GM23338 (cell line): ENCODE measurements around the gene GRID1.

Experiments
- EZH2 ChIP-seq: fragments of 200-600 bp; sonication (generic); IDR thresholded peaks from one replicate; pipeline ENCODE4 v1.8.0; 2017; ENCODE audit warnings: antibody characterized with exemption, mild to moderate bottlenecking, low read depth; ENCODE audit not compliant: unreplicated experiment
- POLR2AphosphoS5 ChIP-seq: IDR thresholded peaks from 2 replicates; pipeline ENCODE4 v1.6.1; 2016; ENCODE audit warnings: antibody characterized with exemption, low read depth

DNA sequence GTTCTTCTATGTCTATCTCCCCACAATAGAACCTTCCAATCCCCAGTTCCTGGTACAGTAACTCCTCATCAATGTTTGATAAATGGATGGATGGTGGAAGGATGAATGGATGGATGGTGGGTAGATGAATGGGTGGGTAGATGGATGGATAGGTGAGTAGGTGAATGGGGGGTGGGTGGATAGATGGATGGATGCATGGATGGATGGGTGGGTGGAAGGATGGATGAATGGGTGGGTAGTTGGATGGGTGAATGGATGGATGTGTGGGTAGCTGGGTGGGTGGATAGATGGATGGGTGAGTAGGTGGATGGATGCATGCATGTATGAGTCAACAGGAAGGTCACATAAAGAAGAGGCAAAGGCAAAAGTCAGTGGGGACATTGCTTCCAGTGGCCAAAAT, 116.8 kb downstream of the GRID1 start:
- no peak for TF ChIP-seq EZH2
- no peak for TF ChIP-seq POLR2AphosphoS5
